A673 (cell line): ENCODE measurements around the gene EZR. TPM values are rescaled to one million over a fixed set of nuclear protein-coding genes. Genes with fewer than 3 reads are reported as not detected.
A peak's percentile ranks its signal among the peaks of the same experiment; 100 is the strongest.

Source experiments
- BruUV-seq: library from RNA; stranded (reverse); fragments of 400-500 nt; replicated peaks from 2 replicates; lab custom pipeline; 2021; lab: Mats Ljungman, UMichigan
- CTCF ChIA-PET: fragments of 300-600 bp; sonication (Branson Sonifier 250); formaldehyde crosslinking; loops from one replicate; lab custom pipeline; 2022; ENCODE audit warnings: antibody characterized with exemption; lab: Charles Lee
- POLR2A ChIA-PET: fragments of 300-600 bp; sonication (Branson Sonifier 250); formaldehyde crosslinking; loops from one replicate; lab custom pipeline; 2022; ENCODE audit warnings: antibody characterized with exemption; ENCODE audit not compliant: low non-redundant PET; lab: Charles Lee
- DNase-seq: peaks from one replicate; pipeline ENCODE4 v3.0.0-alpha.2; 2015; ENCODE audit warnings: low spot score
- H3K27ac ChIP-seq: fragments of 200-600 bp; sonication (generic); 2 replicates; pipeline ENCODE4 v1.5.1; 2016; ENCODE audit warnings: mixed run types, low read depth, mild to moderate bottlenecking, mixed read lengths, antibody characterized with exemption, low read length; ENCODE audit not compliant: poor library complexity, severe bottlenecking
- H3K27me3 ChIP-seq: fragments of 200-600 bp; sonication (generic); replicated peaks from 2 replicates; pipeline ENCODE4 v1.6.1; 2017; ENCODE audit warnings: mixed run types, low read depth, mild to moderate bottlenecking, mixed read lengths, antibody characterized with exemption, low read length; ENCODE audit not compliant: insufficient read depth, poor library complexity
- H3K36me3 ChIP-seq: fragments of 200-600 bp; sonication (generic); 2 replicates; pipeline ENCODE4 v1.6.1; 2016; ENCODE audit warnings: mixed run types, mild to moderate bottlenecking, mixed read lengths, antibody characterized with exemption, low read length; ENCODE audit not compliant: insufficient read depth, poor library complexity, severe bottlenecking
- H3K4me1 ChIP-seq: fragments of 200-600 bp; sonication (generic); 2 replicates; pipeline ENCODE4 v1.6.1; 2017; ENCODE audit warnings: mixed run types, mild to moderate bottlenecking, mixed read lengths, antibody characterized with exemption, low read length; ENCODE audit not compliant: insufficient read depth, poor library complexity, severe bottlenecking
- H3K4me3 ChIP-seq: fragments of 200-600 bp; sonication (generic); 2 replicates; pipeline ENCODE4 v1.5.1; 2016; ENCODE audit warnings: low read depth, mixed run types, mild to moderate bottlenecking, mixed read lengths, low read length; ENCODE audit not compliant: poor library complexity, severe bottlenecking
- H3K9me3 ChIP-seq: fragments of 200-600 bp; sonication (generic); 2 replicates; pipeline ENCODE4 v1.6.1; 2016; ENCODE audit warnings: mixed run types, low read depth, mild to moderate bottlenecking, mixed read lengths, antibody characterized with exemption, low read length; ENCODE audit not compliant: poor library complexity, severe bottlenecking
- CTCF ChIP-seq: fragments of 300-800, 200-600 bp; sonication (generic); conservative IDR thresholded peaks from 2 replicates; pipeline ENCODE4 v1.5.1; 2017; ENCODE audit warnings: low read depth, mild to moderate bottlenecking, antibody characterized with exemption, low read length, moderate library complexity, mixed read lengths
- EZH2 ChIP-seq: fragments of 200-600 bp; sonication (generic); IDR thresholded peaks from 2 replicates; pipeline ENCODE4 v1.6.1; 2017; ENCODE audit warnings: borderline replicate concordance, low read depth, mild to moderate bottlenecking, mixed read lengths, antibody characterized with exemption, low read length; ENCODE audit not compliant: poor library complexity, severe bottlenecking
- intact Hi-C: fragments of 100-400 bp; cut with micrococcal nuclease; formaldehyde crosslinking; loops from one replicate; pipeline ENCODE4 v1.10.0; 2022; ENCODE audit not compliant: unreplicated experiment
- total RNA-seq: library from RNA; stranded (reverse); gene quantifications from 2 replicates; pipeline ENCODE4 v1.2.3, GENCODE V29; 2021

Gene EZR
- total RNA-seq, 1 experiment from 2014 or later: 144 TPM

GRCh38 chr6:158865769-158866168 lies 46.6 kb upstream of the EZR start:
- intact Hi-C loops: no loop called here
- POLR2A ChIA-PET: no interaction called here

GRCh38 chr6:158863646-158864045 lies 44.5 kb upstream of the EZR start:
- BruUV-seq: no TSS peak

More at GRCh38 chr6:158865769-158866168, 46.6 kb upstream of the EZR start:
- BruUV-seq: no TSS peak
- no peak for DNase-seq
- H3K27me3 ChIP-seq: no peaks in the 10 kb centered on the region
- no peak for TF ChIP-seq CTCF
- no peak for TF ChIP-seq EZH2
- H3K36me3 ChIP-seq: no peaks in the 10 kb centered on the region
- H3K4me1 ChIP-seq: peaks cover 7% of the 10 kb centered on the region
- H3K4me3 ChIP-seq: no peak overlapping the region
- H3K27ac ChIP-seq: peak overlapping the region; percentile 20
- CTCF ChIA-PET: no interaction called here
- H3K9me3 ChIP-seq: no peaks in the 10 kb centered on the region

GRCh38 chr6:158861686-158862381 lies 42.7 kb upstream of the EZR start:
- Histone ChIP-seq H3K27me3 (no peaks in the 10 kb centered on the region), H3K4me1 (no peaks in the 10 kb centered on the region), H3K9me3 (no peaks in the 10 kb centered on the region), H3K4me3 (no peak overlapping the region), H3K36me3 (no peaks in the 10 kb centered on the region), H3K27ac (no peak overlapping the region)
- DNase-seq: no peak
- CTCF ChIA-PET: no interaction called here
- intact Hi-C loops: no loop called here
- POLR2A ChIA-PET: interaction anchor here (0.6 kb wide), 1 partner anchor 52 kb away, joined by 5 read pairs; no protein-coding TSS in a partner anchor
- TF ChIP-seq EZH2 (no peak), CTCF (no peak)
- BruUV-seq: no TSS peak

More at GRCh38 chr6:158863646-158864045, 44.5 kb upstream of the EZR start:
- Histone ChIP-seq H3K4me3 (no peak overlapping the region), H3K36me3 (no peaks in the 10 kb centered on the region), H3K27me3 (no peaks in the 10 kb centered on the region), H3K27ac (no peak overlapping the region), H3K9me3 (no peaks in the 10 kb centered on the region), H3K4me1 (no peaks in the 10 kb centered on the region)
- POLR2A ChIA-PET: no interaction called here
- intact Hi-C loops: no loop called here
- no peak for TF ChIP-seq CTCF
- no peak for TF ChIP-seq EZH2
- CTCF ChIA-PET: no interaction called here
- DNase-seq: no peak
